B cell (primary cell): ENCODE results near the gene GPR87. TPM values are rescaled to one million over a fixed set of nuclear protein-coding genes. Genes with fewer than 3 reads are reported as not detected.

Source experiments
- ATAC-seq: fragments of 200-7000 bp; cut with Tn5 transposase; one replicate; pipeline ENCODE4 v1.10.0; 2021; ENCODE audit warnings: low read depth, mild to moderate bottlenecking, moderate number of reproducible peaks, moderate library complexity
- CTCF ChIA-PET: fragments of 350-600 bp; sonication (Branson Sonifier 250); formaldehyde crosslinking; loops from one replicate; lab custom pipeline; 2021; ENCODE audit warnings: antibody characterized with exemption, inconsistent platforms; lab: Charles Lee
- POLR2A ChIA-PET: fragments of 350-600 bp; sonication (Branson Sonifier 250); formaldehyde crosslinking; loops from one replicate; lab custom pipeline; 2021; ENCODE audit warnings: antibody characterized with exemption; lab: Charles Lee
- DNase-seq: peaks from one replicate; pipeline ENCODE4 v3.0.0; 2013
- H2AFZ ChIP-seq: 2 replicates; pipeline ENCODE4 v1.6.1; 2012; ENCODE audit warnings: mild to moderate bottlenecking, low read depth, low read length; ENCODE audit not compliant: insufficient read depth, poor library complexity, severe bottlenecking
- H3K27ac ChIP-seq, 2 donors: 1 replicate in 1 of 2; 2 replicates in 1 of 2; pipeline ENCODE4 v1.5.1; 2012 to 2013; ENCODE audit warnings: low read length in 2 of 2, mild to moderate bottlenecking in 2 of 2, moderate library complexity in 1 of 2
- H3K27me3 ChIP-seq, 4 experiments: fragments of 200-600 bp in 1 of 4; sonication (generic) in 1 of 4; replicated peaks in 1 of 4; 1 replicate in 2 of 4; 2 replicates in 2 of 4; pipeline versions ENCODE4 v1.6.1 to v1.7.0; 2013 to 2016; ENCODE audit warnings: low read length in 3 of 4, mild to moderate bottlenecking in 2 of 4, mixed read lengths in 1 of 4, moderate library complexity in 1 of 4; ENCODE audit not compliant: insufficient read depth in 4 of 4, control insufficient read depth in 3 of 4; ENCODE audit errors: control extremely low read depth in 1 of 4
- H3K36me3 ChIP-seq, 2 experiments: replicated peaks in 1 of 2; 1 replicate in 1 of 2; 2 replicates in 1 of 2; pipeline versions ENCODE4 v1.6.1 to v1.7.1; 2013; ENCODE audit warnings: low read length in 1 of 2; ENCODE audit not compliant: insufficient read depth in 2 of 2, control insufficient read depth in 1 of 2; ENCODE audit errors: control extremely low read depth in 1 of 2, extremely low read depth in 1 of 2
- H3K4me1 ChIP-seq, 2 donors: fragments of 200-600 bp in 1 of 2; sonication (generic) in 1 of 2; 1 replicate in 1 of 2; 2 replicates in 1 of 2; pipeline versions ENCODE4 v1.5.1 to v1.6.1; 2013 to 2017; ENCODE audit warnings: low read length in 2 of 2; ENCODE audit not compliant: control insufficient read depth in 2 of 2, insufficient read depth in 2 of 2
- H3K4me2 ChIP-seq: replicated peaks from 2 replicates; pipeline ENCODE3; 2012; ENCODE audit warnings: mild to moderate bottlenecking, low read depth, low read length; ENCODE audit not compliant: poor library complexity, severe bottlenecking
- H3K4me3 ChIP-seq, 5 experiments: fragments of 200-600 bp in 1 of 5; sonication (generic) in 1 of 5; 1 replicate in 3 of 5; 2 replicates in 2 of 5; pipeline versions ENCODE4 v1.5.1 to v1.7.0; 2011 to 2016; ENCODE audit warnings: low read length in 4 of 5, mild to moderate bottlenecking in 4 of 5, low read depth in 2 of 5, control low read depth in 1 of 5, moderate library complexity in 1 of 5; ENCODE audit not compliant: insufficient read depth in 1 of 5; ENCODE audit errors: control extremely low read depth in 1 of 5, extremely low read depth in 1 of 5
- H3K79me2 ChIP-seq: fragments of 200-600 bp; sonication (generic); one replicate; pipeline ENCODE4 v1.6.0; 2016; ENCODE audit warnings: low read length; ENCODE audit not compliant: control insufficient read depth, insufficient read depth
- H3K9ac ChIP-seq: fragments of 200-600 bp; sonication (generic); 2 replicates; pipeline ENCODE4 v1.6.1; 2017; ENCODE audit warnings: mild to moderate bottlenecking, low read length, moderate library complexity
- H3K9me3 ChIP-seq, 3 donors: one replicate each; pipeline versions ENCODE4 v1.6.1 to v1.7.1; 2013; ENCODE audit warnings: low read length in 2 of 3; ENCODE audit not compliant: control insufficient read depth in 2 of 3, insufficient read depth in 1 of 3; ENCODE audit errors: control extremely low read depth in 1 of 3
- H4K20me1 ChIP-seq: 2 replicates; pipeline ENCODE4 v1.6.0; 2012; ENCODE audit warnings: mild to moderate bottlenecking, low read length; ENCODE audit not compliant: insufficient read depth, control insufficient read depth, poor library complexity, severe bottlenecking
- H3K27ac Mint-ChIP-seq: one replicate; pipeline ENCODE4 v1.8.0; 2021; ENCODE audit warnings: mixed read lengths
- H3K27me3 Mint-ChIP-seq: one replicate; pipeline ENCODE4 v1.8.0; 2021; ENCODE audit warnings: mixed read lengths
- H3K4me1 Mint-ChIP-seq: one replicate; pipeline ENCODE4 v1.8.0; 2021; ENCODE audit warnings: mixed read lengths
- H3K4me3 Mint-ChIP-seq: one replicate; pipeline ENCODE4 v1.8.0; 2021; ENCODE audit warnings: mixed read lengths
- H3K9me3 Mint-ChIP-seq: one replicate; pipeline ENCODE4 v1.8.0; 2022; ENCODE audit warnings: mixed read lengths; ENCODE audit not compliant: insufficient read depth
- CTCF ChIP-seq: fragments of 200-600 bp; IDR thresholded peaks from one replicate; pipeline ENCODE4 v1.8.0; 2022; ENCODE audit warnings: antibody characterized with exemption, mild to moderate bottlenecking
- EZH2 ChIP-seq: IDR thresholded peaks from 2 replicates; pipeline ENCODE4 v1.6.1; 2012; ENCODE audit warnings: borderline replicate concordance, low read depth, mild to moderate bottlenecking, moderate library complexity, low read length; ENCODE audit not compliant: insufficient read depth, poor library complexity, severe bottlenecking
- WGBS: methylation state at CpG from one replicate; pipeline ENCODE4 v1.1.5; 2013; ENCODE audit warnings: missing lambda C conversion rate; ENCODE audit not compliant: insufficient coverage; 5-methylcytosine and 5-hydroxymethylcytosine counted together
- intact Hi-C: fragments of 100-400 bp; cut with micrococcal nuclease; formaldehyde crosslinking; loops from one replicate; pipeline ENCODE4 v1.10.0; 2022
- polyA plus RNA-seq: library from polyadenylated mRNA; depleted of rRNA; stranded (reverse); fragments of >200 nt; gene quantifications from 2 replicates; pipeline ENCODE4 v1.2.3, GENCODE V29; 2012
- total RNA-seq, 2 donors: library from RNA; stranded (reverse); fragments of 120-200 nt in 1 of 2; gene quantifications; 1 replicate in 1 of 2; 2 replicates in 1 of 2; pipeline versions ENCODE4 v1.2.3 to v1.2.4, GENCODE V29; 2013 to 2022

GPR87 gene
- total and polyA plus RNA-seq, 2 donors (not counting 1 experiment from before 2014, with no cell fraction given), result not detected

DNA sequence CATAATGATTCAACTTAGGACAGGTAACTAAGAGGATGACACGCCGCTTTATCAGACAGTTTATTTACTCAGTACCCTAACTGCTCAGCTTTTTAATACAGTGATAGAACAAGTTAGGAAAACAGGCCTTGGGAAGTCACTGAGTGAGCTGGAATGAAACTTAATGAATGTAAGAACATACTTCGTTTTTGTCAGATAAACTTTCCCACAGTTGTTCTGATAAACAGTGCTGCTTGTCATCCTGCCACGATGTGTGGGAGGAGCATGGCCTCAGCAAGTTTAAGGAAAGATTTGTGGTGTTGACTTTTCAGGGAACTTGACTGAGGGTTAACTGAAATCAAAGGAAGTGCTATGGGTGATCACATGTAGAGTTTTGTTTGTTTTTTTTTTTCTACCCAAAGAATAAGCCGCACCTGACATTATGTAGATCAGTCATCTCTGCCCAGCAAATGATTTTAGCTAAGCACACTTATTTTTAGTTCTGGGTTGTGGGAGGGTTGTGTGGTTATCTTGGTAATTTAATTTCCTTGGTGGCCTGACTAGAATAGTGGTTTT is 32.6 kb downstream of the GPR87 start:
- TF ChIP-seq EZH2, result no peak
- TF ChIP-seq CTCF, result no peak
- peaks cover 18% of the 10 kb centered on the region for H3K4me1 Mint-ChIP-seq
- 0% methylated on average over 1 of the region's 5 CpGs for WGBS
- no peak overlapping the region for H3K4me3 Mint-ChIP-seq
- intact Hi-C loops, result loop anchor here (1.0 kb wide), 3 partner anchors 57 to 128 kb away; no protein-coding TSS in a partner anchor
- Histone ChIP-seq H2AFZ (peak overlapping the region; percentile 51), H3K79me2 (peaks cover 23% of the 10 kb centered on the region), H3K9me3 (no peaks in the 10 kb centered on the region), H3K9ac (no peak overlapping the region), H3K27me3 (no peaks in the 10 kb centered on the region), H3K4me2 (no peak overlapping the region), H3K36me3 (no peaks in the 10 kb centered on the region), H3K4me3 (no peak overlapping the region), H3K27ac (no peak overlapping the region), H4K20me1 (no peaks in the 10 kb centered on the region), H3K4me1 (peaks cover 19 to 20% of the 10 kb centered on the region in 2 donors)
- no peaks in the 10 kb centered on the region for H3K27me3 Mint-ChIP-seq
- H3K27ac Mint-ChIP-seq, result no peak overlapping the region
- ChIA-PET CTCF (interaction anchor here (0.6 to 2.2 kb wide), 10 partner anchors 23 to 121 kb away, joined by 3 to 47 read pairs (median 5); no protein-coding TSS in a partner anchor), POLR2A (no interaction called here)
- no peaks in the 10 kb centered on the region for H3K9me3 Mint-ChIP-seq
- no peak for DNase-seq
- no peak for ATAC-seq

- Histone ChIP-seq H3K27ac (no peak overlapping the region), H3K4me2 (no peak overlapping the region), H3K4me1 (peaks cover 25 to 26% of the 10 kb centered on the region in 2 donors), H3K27me3 (no peaks in the 10 kb centered on the region), H3K4me3 (no peak overlapping the region), H2AFZ (no peak overlapping the region), H3K36me3 (no peaks in the 10 kb centered on the region), H4K20me1 (no peaks in the 10 kb centered on the region), H3K79me2 (peaks cover 23% of the 10 kb centered on the region), H3K9me3 (no peaks in the 10 kb centered on the region), H3K9ac (no peak overlapping the region)
- H3K27ac Mint-ChIP-seq, result no peak overlapping the region
- intact Hi-C loops, result loop anchor here (1.0 kb wide), 3 partner anchors 56 to 127 kb away; no protein-coding TSS in a partner anchor
- no CpG with 5 or more reads among the region's 4 CpGs for WGBS
- H3K9me3 Mint-ChIP-seq, result no peaks in the 10 kb centered on the region
- CTCF ChIA-PET, result interaction anchor here (1.1 to 9.6 kb wide), 9 partner anchors 26 to 130 kb away, joined by 5 to 460 read pairs (median 21); no protein-coding TSS in a partner anchor
- ATAC-seq (no peak), DNase-seq (no peak)
- TF ChIP-seq EZH2, result no peak
- no peak for TF ChIP-seq CTCF
- POLR2A ChIA-PET, result no interaction called here
- peaks cover 24% of the 10 kb centered on the region for H3K4me1 Mint-ChIP-seq
- H3K27me3 Mint-ChIP-seq, result no peaks in the 10 kb centered on the region
- no peak overlapping the region for H3K4me3 Mint-ChIP-seq
These were observed 33.2 kb downstream of the GPR87 start for GRCh38 chr3:151283387-151283786.
